Stimulated activated CD8-positive, alpha-beta memory T cell treated with anti-CD3 and anti-CD28 coated beads, Interleukin-15, amount 100 ng/mL, for 1 hour (primary cell): ENCODE results near the gene AXL.
"Not testable (repeated sequence)": the region's sequence is repeated elsewhere in the genome, so short reads cannot be mapped to it uniquely, and the experiment has no call there.

Experiments
- DNase-seq: peaks from one replicate; pipeline ENCODE4 v3.0.0-alpha.2; 2020; ENCODE audit warnings: low read depth

The AXL gene

DNA sequence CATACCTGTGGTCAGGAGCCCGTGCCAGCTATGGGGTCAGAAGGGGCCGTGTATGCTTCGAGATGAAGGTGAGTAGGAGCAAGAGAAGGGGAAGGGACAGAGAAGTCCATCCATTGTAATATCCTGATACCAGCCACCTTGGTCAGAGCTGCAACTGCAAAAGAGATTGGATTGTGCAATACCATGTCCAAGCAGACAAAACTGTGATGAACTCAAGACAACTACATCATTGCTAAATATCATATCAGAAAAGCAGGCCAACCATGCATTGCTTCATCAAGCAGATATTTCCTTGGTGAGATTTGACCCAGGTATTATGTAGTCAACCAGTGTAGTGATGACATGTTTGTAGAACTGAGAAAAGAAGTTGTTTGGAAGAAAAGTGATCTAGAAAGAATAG, 57.2 kb downstream of the AXL start:
- no peak for DNase-seq

DNA sequence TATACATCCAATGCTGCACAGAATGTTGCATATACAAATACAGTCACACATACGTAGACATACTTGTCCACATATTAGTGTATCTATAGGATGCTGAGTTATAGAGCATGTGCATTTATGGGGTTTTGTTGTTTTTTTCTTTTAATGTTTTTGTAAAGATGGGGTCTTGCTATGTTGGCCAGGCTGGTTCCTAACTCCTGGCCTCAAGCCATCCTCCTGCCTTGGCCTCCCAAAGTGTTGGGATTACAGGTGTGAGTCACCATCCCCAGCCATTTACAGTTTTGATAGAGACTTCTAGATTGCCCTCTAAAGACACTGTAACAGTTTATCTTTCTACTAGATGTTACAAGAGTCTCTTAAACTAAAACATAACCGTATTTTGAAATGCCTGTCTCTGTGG, 59.5 kb downstream of the AXL start:
- DNase-seq: no peak

DNA sequence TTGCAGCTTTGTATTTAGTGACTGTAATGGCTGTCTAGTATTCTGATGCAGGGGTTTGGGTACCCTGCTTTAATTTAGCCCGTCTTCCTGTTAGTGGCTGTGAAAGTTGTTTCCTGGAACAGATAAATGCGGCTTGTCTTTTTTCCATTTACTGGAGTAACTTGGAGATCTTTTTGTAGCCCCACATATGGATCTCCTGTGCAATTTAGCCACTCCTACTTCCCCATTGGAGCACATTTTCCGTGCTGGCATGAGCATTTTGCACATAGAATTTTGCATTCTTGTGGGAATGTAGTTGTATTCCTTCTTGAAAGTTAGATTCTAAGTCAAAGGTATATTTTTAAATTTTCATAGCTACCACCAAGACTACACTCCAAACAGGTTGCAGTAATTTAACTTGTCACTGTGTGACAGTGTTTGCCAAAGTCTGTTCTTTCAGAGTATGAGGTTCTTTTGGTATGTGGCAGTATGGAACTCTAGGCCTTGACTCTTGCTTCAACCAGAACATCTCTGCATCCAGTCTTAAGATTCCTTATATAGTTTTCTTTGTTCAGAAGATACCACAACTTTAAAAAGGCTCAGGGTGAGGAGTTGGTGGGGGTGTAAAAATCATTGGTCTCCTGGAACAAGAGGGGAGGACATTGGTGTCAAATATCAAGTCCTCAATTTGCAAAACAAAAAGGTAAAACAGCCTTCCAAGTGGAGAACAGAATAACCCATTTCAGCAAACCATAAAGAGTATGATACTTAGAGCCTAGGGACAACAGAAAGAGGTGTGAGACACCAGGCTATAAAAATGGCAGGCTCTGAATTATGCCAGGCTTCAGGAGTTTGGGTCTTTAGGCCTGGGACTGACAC, 69.9 kb downstream of the AXL start:
- DNase-seq: no peak

DNA sequence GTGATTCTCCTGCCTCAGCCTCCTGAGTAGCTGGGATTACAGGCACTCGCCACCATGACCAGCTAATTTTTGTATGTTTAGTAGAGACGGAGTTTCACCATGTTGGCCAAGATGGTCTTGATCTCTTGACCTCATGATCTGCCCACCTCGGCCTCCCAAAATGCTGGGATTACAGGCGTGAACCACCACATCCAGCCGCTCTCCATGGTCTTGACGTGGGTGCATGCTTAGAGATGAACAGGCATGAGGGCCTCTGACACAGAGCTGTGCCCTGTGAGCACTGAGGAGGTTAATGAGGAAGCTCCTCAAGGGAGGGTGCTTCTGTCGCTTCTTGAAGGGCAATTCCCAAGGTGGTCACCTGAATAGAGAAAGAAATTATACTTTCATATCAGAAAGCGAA, 70.8 kb downstream of the AXL start:
- DNase-seq: not testable (repeated sequence)

DNA sequence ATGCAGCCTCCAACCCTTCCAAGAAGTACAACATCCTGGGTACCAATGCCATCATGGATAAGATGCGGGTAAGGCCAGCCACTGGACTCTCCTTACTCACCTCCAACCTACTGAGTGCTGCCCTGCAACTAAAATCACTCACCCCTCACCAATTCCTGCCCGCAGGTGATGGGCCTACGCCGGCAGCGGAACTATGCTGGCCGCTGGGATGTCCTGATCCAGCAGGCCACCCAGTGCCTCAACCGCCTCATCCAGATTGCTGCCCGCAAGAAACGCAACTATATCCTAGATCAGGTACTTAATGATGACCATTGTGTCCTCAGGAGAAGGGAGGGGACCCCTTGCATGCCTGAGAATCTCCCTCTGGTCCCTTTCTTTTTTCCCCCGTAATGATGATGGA, 75.4 kb downstream of the AXL start:
- DNase-seq: no peak

DNA sequence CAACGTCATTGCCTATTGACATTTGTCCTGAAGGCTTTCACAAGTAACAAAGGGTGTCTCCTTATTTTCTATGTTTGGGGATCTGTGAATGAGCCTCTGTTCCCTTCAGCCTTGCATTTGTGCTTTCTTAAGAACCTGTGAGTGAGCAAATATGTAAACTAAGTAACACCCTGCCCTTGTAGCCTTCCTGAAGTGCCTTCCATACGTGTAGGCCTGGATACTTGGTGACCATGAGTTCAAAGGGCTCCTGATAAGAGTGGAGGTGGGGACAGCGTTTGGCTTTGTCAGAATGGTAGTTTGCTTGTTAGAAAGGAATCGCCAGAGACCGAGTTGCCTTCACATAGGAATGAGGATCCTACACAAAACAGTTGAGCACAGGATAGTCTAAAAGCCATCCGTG, 76.5 kb downstream of the AXL start:
- no peak for DNase-seq

DNA sequence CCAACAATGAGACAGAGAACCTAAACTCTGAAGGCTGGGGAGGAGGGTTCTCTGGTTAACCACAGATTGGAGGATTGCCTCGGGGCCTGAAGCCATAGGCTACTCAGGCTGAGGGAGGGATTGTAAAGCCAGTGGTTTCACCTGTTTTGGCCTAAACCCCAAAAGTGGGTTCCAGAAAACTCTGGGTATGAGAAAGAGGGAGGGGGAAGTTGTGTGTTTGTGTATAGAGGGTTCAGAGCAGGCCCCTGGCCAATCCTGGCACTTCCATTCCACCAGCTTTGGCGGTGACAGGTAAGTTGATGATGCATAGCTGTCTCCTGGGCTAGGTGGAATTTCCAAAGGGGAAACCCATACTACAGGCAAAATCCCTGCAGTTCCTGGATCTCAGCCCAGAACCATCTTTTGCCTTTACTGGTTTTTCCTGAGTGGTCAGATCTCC, 77.4 kb downstream of the AXL start:
- DNase-seq: no peak

DNA sequence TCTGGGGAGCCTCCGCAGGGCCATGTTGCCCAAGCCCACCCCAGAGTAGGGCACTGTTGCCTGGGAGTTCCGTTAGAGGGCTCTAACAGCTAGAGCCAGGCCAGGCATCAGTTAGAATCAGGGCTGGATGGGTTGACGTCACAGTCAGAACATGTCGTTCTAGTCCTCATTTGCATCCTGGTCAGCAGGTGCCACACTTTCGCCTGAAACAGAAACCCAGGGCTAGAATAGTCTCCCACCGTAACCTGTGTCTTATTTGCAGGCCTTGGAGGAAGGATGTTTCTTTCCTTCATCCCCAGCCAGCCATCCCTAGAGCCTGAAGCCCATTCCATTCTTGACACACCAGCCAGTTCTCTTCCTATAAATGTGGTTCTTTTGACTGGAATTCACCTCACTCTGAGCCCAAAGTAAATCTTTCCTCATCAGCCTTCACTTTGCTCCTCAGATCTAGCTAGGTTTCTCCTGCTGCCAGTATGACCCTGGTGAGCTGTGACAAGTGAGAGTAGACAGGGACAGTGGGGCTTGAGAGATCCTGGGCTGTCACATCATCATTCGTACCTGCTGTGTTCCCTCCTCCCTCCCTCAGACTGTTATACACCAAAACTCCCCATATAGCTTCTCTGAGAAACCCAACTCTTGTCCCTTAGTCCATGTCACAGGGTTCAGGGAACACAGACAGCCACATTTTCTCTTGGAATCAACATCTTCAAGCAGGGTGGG, 78.8 kb downstream of the AXL start:
- no peak for DNase-seq

DNA sequence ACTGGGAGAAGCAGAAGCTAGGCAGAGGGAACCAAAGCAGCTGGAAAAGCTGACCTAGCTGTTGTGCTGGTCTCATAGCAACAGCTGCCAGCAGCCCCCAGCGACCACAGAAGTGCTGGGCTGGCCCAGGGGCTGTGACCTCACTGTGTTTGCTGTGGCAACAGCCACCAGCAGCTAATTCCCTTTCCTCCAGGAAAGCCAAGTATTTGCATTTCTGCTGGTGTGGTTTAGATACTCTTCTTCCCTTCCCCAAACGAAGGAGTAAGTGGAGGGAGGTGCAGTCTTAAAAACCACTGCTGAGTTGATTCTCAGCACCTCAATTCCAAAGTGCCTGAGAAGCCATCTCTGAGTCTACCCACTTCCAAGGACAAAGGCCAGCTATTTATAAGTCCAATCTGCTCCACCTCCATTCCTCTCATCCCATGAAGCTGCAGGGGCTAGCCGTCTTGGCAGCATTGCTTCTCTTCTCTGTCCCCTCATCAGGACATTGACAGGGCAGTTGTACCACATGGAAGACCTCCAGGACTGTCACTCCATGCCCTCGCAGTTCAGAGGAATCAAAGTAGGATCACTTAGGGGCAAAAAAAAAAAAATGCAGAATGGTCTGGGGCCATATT, 79.4 kb downstream of the AXL start:
- no peak for DNase-seq

DNA sequence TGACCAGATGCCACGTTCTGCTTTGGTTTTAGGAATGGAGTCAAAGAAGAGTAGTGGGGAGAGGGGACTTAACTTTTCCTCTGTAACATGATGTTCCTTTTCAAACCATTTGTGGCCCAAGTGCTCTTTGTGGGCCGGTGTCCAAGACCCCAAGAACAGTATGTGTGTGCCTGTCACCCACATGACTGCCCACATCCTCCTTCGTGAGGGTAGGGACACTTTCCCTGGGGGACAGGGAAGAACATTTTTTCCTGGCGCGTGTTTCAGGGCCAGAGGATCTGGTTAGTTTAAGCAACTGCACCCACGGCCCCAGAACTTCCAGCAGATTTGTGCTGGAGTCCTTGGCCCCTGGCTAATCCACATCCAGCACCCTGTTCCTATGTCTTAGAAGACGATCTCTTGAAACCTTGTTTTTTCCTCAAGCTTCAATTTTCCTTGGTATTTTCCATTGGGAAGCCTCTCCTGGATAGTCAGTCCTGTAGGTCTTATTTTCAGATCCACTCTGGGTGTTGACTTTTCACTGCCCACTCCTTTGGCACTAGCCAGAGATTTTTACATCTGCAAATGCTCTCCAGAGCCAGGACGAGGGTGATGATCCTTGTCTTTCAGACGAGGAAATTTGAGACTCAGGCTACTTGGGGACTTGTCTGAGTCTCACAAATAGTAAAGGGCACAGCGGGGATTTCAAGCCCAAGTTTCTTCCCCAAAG, 80.2 kb downstream of the AXL start:
- no peak for DNase-seq

DNA sequence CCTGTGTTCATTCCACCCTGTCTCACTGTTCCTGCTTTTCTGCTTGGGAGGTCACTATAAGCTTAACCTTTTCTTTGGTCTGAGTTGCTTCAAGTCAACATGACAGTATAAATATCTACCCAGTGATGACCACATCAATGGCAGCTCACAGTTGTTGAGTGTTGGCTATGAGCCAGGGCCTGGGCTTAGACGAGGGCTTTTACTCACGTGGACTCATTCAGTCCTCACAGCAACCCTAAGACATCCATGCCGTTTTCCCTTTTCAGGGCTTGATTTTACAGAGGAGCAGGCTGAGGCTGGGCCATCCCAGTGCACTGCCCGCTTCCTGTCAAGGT, 80.7 kb downstream of the AXL start:
- DNase-seq: no peak

DNA sequence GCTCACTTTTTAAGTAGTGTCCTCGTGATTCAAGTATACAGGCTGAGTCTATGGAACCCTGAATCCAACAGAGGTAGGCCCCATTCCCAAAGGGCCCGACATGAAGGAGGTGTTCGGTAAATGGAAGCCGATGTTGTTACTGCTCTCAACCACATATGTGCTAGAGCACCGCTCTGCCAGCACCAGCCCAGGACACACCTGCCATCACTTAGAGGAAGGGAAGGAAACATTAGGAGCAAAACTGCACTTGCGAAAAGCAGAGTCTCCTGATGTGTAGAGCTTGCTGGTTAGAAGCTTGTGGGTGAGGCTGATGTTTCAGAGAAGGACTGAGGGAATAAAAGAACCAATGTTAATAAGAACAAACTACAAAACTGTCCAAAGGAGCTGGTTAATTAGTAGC, 81.5 kb downstream of the AXL start:
- no peak for DNase-seq

DNA sequence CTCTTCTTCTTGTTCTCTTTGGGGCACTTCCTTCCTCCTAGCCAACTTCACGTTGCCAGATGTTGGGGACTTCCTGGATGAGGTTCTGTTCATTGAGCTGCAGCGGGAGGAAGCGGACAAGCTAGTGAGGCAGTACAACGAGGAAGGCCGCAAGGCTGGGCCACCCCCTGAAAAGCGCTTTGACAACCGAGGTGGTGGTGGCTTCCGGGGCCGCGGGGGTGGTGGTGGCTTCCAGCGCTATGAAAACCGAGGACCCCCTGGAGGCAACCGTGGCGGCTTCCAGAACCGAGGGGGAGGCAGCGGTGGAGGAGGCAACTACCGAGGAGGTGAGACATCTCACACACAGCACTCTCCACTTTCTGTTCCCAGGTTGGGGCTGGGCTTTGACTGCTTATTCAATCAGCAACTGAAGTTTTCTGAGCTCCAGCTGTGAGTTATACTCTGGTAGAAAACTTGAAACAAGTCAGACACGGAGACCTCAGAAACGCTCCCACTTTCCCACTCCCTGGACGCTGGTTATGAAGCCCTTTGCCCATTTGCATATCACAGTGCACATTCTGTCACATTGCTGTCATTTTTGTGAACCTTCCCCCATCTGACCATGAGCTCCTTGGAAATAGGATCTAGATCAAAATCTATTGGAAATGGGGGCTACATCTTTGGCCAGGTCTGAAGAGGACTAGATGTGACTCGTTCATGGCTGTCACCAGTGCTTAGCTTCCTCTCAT, 83.8 kb downstream of the AXL start:
- DNase-seq: no peak

DNA sequence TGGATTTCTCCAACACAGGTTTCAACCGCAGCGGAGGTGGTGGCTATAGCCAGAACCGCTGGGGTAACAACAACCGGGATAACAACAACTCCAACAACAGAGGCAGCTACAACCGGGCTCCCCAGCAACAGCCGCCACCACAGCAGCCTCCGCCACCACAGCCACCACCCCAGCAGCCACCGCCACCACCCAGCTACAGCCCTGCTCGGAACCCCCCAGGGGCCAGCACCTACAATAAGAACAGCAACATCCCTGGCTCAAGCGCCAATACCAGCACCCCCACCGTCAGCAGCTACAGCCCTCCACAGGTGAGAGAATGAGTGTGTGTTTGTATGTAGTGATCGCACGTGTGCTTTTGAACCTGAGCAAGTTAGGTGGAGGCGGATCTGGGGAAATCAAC, 84.9 kb downstream of the AXL start:
- no peak for DNase-seq

DNA sequence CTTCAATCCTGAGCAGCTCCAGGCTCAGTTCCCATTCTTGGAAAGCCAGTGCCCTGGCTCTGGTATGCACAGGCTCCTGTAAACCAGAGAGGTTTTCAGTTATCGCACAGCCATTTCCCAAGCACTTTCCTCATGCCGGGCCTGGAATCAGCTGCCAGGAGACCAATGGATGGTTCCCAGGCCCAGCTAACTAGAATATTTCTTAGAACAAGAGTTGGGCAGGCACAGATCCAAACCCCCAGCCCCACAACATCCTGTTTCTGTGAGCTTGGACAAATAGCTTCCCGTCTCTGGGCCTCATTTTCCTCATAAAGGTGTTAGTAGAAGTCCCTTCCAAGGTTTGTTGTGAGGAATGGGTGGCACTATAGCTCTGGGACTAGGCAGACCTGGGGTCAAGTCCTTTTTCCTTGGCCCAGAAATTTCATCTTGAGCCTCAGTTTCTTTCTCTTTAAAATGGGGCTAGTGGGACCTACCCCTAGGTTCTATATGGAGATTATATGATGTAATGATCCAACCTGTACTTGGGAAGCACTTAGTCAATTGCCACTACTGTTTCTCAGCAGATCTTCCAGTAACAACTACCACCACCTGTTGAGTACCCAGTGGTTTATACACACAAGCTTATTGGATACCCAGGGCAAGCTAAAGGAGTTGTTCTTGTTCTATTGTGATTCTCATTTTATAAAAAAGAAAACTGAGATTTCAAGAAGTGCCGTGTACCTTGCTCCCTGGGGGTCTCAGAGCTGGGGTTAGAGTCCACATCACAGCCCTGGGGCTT, 85.9 kb downstream of the AXL start:
- DNase-seq: no peak

DNA sequence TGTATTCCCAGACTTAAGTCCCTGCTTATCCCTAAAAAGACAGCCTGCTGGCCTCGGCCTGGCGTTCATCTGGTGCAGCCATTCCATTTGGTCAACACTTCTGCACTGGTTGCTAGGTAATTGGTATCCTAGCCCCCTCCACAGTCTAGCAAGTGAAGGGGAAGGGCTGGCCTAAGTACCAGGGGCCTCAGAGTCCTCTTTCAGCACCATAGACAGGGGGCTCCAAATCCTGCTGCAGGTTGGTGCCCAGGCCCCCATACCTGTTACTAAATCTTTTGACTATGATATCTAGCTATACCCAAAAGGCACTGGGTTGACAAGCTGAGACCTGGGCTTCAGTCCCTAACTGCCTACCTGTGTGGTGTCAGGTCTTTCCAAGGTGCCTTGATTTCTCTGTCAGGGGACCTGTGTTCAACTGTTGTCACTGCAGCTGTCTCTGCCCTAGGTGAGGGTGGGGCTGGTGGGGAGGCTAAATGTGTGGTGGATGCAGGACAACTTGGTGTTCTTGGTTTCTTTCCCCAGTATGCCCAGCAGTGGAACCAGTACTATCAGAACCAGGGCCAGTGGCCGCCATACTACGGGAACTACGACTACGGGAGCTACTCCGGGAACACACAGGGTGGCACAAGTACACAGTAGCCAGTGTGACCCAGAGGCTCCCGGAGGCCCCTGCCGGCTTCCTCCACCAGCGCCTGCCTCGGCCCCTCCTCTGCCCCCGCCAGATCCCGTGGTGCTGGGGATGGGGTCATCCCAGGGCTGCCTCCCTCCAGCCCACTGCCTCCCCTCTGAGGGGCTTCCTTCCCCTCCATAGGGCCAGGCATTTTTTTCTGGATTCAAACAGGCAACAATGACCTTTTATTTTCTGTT, 87.1 kb downstream of the AXL start:
- no peak for DNase-seq

DNA sequence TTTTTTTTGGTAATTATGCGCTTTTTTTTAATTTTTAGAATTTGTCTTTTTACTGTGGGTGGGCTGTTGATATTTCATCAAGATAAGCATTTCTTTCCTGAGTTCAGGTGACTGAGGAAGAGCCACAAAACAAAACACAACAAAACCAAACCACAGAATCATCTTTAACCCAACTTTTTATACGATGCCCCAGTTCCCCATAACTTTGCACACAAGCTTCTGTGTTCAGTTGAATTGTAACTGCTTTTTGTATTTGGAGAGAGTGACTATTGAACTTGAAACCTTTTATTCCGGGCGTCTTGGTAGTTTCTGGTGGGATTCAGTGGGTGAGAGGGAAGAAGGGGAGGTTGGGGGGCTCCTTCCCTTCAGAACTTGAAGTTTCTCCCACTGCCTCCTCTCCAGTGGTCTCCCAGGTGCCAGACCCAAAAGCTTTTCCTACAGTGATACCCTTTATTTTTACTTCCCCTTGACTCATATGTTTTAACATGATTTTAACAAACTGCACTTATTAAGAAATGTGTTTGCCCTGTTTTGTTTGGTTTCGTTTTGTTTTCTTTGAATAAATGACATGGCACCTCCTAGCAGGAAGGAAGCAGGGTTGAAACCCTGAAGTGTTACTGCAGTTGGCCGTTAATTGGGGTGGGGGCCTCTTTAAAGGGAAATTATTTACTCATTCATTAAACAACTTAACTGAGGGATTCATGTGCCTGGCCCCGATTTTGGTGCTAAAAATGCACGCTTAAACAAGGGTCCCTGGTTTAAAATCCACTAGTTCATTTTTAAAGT, 88.3 kb downstream of the AXL start:
- no peak for DNase-seq

DNA sequence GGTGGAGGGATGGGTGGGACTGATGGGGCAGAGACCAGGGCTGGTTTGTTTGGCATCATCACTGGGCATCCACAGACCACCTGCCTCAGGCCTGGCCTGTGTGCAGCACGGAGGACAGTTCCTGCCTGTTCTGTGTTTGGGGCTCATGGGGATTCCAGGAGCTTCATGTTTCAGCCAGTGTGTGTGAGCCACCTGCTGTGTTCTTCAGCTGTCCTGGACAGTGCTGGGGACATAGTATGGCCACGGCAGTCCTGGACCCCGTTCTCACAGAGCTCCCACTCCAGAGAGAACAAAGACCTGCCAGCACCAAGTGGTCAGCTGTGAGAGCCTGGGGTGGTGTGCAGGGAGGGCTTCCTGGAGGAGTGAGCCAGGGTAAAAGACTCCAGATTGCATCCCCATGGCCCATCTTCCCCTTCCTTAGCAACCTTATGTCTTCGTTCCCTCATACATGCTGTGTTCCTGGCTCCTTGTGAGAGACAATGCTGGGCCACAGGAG, 89.0 kb downstream of the AXL start:
- DNase-seq: no peak
